Astrocyte (in vitro differentiated cells and primary cell): ENCODE measurements around the gene BACH2.

Experiments
- EZH2 ChIP-seq: IDR thresholded peaks from 2 replicates; pipeline ENCODE4 v1.6.1; 2012; ENCODE audit warnings: mild to moderate bottlenecking, low read length, inconsistent platforms; ENCODE audit not compliant: insufficient read depth
- TF ChIP-seq, protein P1 (sequence below): IDR thresholded peaks from 2 replicates; pipeline ENCODE4 v1.5.1; 2011; ENCODE audit warnings: low read depth, mild to moderate bottlenecking, inconsistent platforms, low read length, moderate library complexity; ENCODE audit not compliant: insufficient read depth

DNA sequence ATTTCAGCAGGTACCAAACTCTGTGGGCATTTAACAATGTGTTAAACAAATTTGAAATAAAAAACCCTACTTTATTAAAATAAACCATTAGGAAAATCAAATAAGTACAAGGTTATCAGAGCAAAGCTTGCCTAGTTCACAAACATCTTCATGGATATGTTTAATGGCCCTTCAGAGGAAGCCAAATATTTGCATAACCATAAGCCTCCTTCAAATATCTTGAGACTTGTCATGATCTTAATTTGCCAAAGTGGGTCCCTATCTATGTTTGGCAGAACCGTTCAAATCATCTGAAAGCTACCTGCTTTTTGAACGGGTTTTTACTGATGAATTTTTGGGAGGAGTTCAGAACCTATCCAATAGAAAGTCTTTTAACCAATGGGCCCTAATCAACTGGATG, 176.3 kb downstream of the BACH2 start:
- TF ChIP-seq, protein P1, sequence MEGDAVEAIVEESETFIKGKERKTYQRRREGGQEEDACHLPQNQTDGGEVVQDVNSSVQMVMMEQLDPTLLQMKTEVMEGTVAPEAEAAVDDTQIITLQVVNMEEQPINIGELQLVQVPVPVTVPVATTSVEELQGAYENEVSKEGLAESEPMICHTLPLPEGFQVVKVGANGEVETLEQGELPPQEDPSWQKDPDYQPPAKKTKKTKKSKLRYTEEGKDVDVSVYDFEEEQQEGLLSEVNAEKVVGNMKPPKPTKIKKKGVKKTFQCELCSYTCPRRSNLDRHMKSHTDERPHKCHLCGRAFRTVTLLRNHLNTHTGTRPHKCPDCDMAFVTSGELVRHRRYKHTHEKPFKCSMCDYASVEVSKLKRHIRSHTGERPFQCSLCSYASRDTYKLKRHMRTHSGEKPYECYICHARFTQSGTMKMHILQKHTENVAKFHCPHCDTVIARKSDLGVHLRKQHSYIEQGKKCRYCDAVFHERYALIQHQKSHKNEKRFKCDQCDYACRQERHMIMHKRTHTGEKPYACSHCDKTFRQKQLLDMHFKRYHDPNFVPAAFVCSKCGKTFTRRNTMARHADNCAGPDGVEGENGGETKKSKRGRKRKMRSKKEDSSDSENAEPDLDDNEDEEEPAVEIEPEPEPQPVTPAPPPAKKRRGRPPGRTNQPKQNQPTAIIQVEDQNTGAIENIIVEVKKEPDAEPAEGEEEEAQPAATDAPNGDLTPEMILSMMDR = no peak
- no peak for TF ChIP-seq EZH2
